ENCODE data around the gene PLA2G2C. TPM values are rescaled to one million over a fixed set of nuclear protein-coding genes. Genes with fewer than 3 reads are reported as not detected.

The PLA2G2C gene
- total RNA-seq, 2 experiments from 2014 or later, result not detected

GRCh38 chr1:20169932-20170331 lies 16.4 kb downstream of the PLA2G2C start:
- ATAC-seq (ENCODE audit: poor library complexity) (no peak), DNase-seq (no peak)
- Mint-ChIP-seq H3K27me3 (no peaks in the 10 kb centered on the region), H3K27ac (no peak overlapping the region), H3K4me3 (no peak overlapping the region), H3K9me3 (peaks cover 4% of the 10 kb centered on the region), H3K36me3 (ENCODE audit: low read depth) (peaks cover 12% of the 10 kb centered on the region), H3K4me1 (ENCODE audit: low read depth) (peaks cover 5% of the 10 kb centered on the region)
- TF ChIP-seq CTCF (IDR thresholded peaks at IDR 0.05), result no peak
- POLR2A ChIA-PET, result no interaction called here
- Histone ChIP-seq H3K4me1 (ENCODE audit: insufficient read depth, low read length) (peaks cover 14% of the 10 kb centered on the region), H3K4me3 (ENCODE audit: low read length) (no peak overlapping the region), H3K27ac (ENCODE audit: low read depth in 1 of 2, low read length in 2 of 2) (no peak overlapping the region), H3K9me3 (ENCODE audit: control insufficient read depth in 1 of 2, insufficient read depth in 1 of 2, low read length in 2 of 2) (peaks cover 5 to 17% of the 10 kb centered on the region in 2 experiments), H3K27me3 (ENCODE audit: control insufficient read depth in 1 of 2, insufficient read depth in 2 of 2, low read length in 2 of 2) (no peaks in the 10 kb centered on the region), H3K36me3 (ENCODE audit: insufficient read depth, low read length) (no peaks in the 10 kb centered on the region)
- CTCF ChIA-PET, result no interaction called here
- intact Hi-C loops (cut with DNase I, micrococcal nuclease), result no loop called here

- ATAC-seq (ENCODE audit: poor library complexity), result no peak
These were observed 17.5 kb downstream of the PLA2G2C start for GRCh38 chr1:20168564-20169491.

DNA sequence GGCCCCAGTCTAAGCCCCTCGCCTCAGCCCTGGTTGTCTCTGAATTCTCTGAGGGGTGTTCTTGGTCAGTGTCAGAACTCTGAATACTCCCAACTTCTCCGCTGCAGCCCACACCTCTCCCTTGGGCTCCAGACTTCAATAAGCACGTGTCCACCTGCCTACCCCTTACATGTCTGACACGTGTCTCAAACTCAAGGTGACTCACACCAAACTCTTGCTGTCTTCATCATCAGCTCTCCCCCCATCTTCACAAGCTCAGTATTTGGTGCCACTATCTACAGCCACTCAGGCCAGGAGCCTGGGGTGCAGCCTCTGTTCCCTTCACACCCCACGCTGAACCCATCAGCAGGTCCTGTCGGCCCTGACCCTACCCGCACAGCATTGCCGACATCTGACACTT lies 19.2 kb downstream of the PLA2G2C start:
- peaks cover 13% of the 10 kb centered on the region for H3K4me1 ChIP-seq (ENCODE audit: insufficient read depth, low read length)
- no peak overlapping the region for H3K4me3 ChIP-seq (ENCODE audit: low read length)
- ChIA-PET CTCF (no interaction called here), POLR2A (no interaction called here)
- no peak overlapping the region for H3K27ac ChIP-seq (ENCODE audit: low read depth in 1 of 2, low read length in 2 of 2)
- DNase-seq, result no peak
- no peak for ATAC-seq (ENCODE audit: poor library complexity)
- H3K9me3 ChIP-seq (ENCODE audit: control insufficient read depth in 1 of 2, insufficient read depth in 1 of 2, low read length in 2 of 2), result peaks cover 10 to 42% of the 10 kb centered on the region in 2 experiments
- intact Hi-C loops (cut with DNase I, micrococcal nuclease), result no loop called here
- H3K4me1 Mint-ChIP-seq (ENCODE audit: low read depth), result peaks cover 5% of the 10 kb centered on the region
- no peak overlapping the region for H3K27ac Mint-ChIP-seq
- H3K4me3 Mint-ChIP-seq, result no peak overlapping the region
- H3K9me3 Mint-ChIP-seq, result peaks cover 10% of the 10 kb centered on the region
- peaks cover 24% of the 10 kb centered on the region for H3K36me3 Mint-ChIP-seq (ENCODE audit: low read depth)
- no peaks in the 10 kb centered on the region for H3K27me3 Mint-ChIP-seq
- H3K27me3 ChIP-seq (ENCODE audit: control insufficient read depth in 1 of 2, insufficient read depth in 2 of 2, low read length in 2 of 2), result no peaks in the 10 kb centered on the region
- TF ChIP-seq CTCF (IDR thresholded peaks at IDR 0.05), result no peak
- no peaks in the 10 kb centered on the region for H3K36me3 ChIP-seq (ENCODE audit: insufficient read depth, low read length)

More at GRCh38 chr1:20168564-20169491, 17.5 kb downstream of the PLA2G2C start:
- POLR2A ChIA-PET, result no interaction called here
- Mint-ChIP-seq H3K4me3 (no peak overlapping the region), H3K4me1 (ENCODE audit: low read depth) (peaks cover 5% of the 10 kb centered on the region), H3K27me3 (no peaks in the 10 kb centered on the region), H3K9me3 (peaks cover 4% of the 10 kb centered on the region), H3K36me3 (ENCODE audit: low read depth) (peaks cover 17% of the 10 kb centered on the region), H3K27ac (no peak overlapping the region)
- no peak overlapping the region for H3K4me3 ChIP-seq (ENCODE audit: low read length)
- H3K36me3 ChIP-seq (ENCODE audit: insufficient read depth, low read length), result no peaks in the 10 kb centered on the region
- H3K4me1 ChIP-seq (ENCODE audit: insufficient read depth, low read length), result peaks cover 14% of the 10 kb centered on the region
- no peaks in the 10 kb centered on the region for H3K27me3 ChIP-seq (ENCODE audit: control insufficient read depth in 1 of 2, insufficient read depth in 2 of 2, low read length in 2 of 2)
- intact Hi-C loops (cut with DNase I, micrococcal nuclease), result no loop called here
- TF ChIP-seq CTCF (IDR thresholded peaks at IDR 0.05), result no peak
- no peak overlapping the region for H3K27ac ChIP-seq (ENCODE audit: low read depth in 1 of 2, low read length in 2 of 2)
- CTCF ChIA-PET, result no interaction called here
- DNase-seq, result no peak
- peaks cover 10 to 28% of the 10 kb centered on the region in 2 experiments for H3K9me3 ChIP-seq (ENCODE audit: control insufficient read depth in 1 of 2, insufficient read depth in 1 of 2, low read length in 2 of 2)
